Mucosa of descending colon (tissue), 3 donors: Measurements from ENCODE around the gene ASB7. TPM values are rescaled to one million over a fixed set of nuclear protein-coding genes. Genes with fewer than 3 reads are reported as not detected.

Experiments used
- ATAC-seq: fragments of 200-7000 bp; cut with Tn5 transposase; one replicate; pipeline ENCODE4 v1.9.1; 2020; ENCODE audit warnings: mild to moderate bottlenecking, moderate library complexity
- DNase-seq, 3 donors: peaks; one replicate each; pipeline ENCODE4 v3.0.0-alpha.2; 2020
- H3K36me3 ChIP-seq: fragments of 200-600 bp; one replicate; pipeline ENCODE4 v1.8.0; 2021; ENCODE audit warnings: low read depth, mild to moderate bottlenecking
- H3K4me1 ChIP-seq: fragments of 200-600 bp; one replicate; pipeline ENCODE4 v1.8.0; 2021; ENCODE audit warnings: low read depth, mild to moderate bottlenecking
- H3K4me3 ChIP-seq: fragments of 200-600 bp; one replicate; pipeline ENCODE4 v1.8.0; 2021; ENCODE audit warnings: mild to moderate bottlenecking
- H3K9me3 ChIP-seq: fragments of 200-600 bp; one replicate; pipeline ENCODE4 v1.8.0; 2021; ENCODE audit warnings: mild to moderate bottlenecking
- CTCF ChIP-seq: fragments of 200-600 bp; IDR thresholded peaks from one replicate; pipeline ENCODE4 v1.8.0; 2022; ENCODE audit warnings: antibody characterized with exemption, mild to moderate bottlenecking
- intact Hi-C, 2 donors: fragments of 100-400 bp; cut with DNase I in 1 of 2; cut with micrococcal nuclease in 1 of 2; formaldehyde crosslinking; loops; one replicate each; pipeline versions ENCODE4 v1.11.0 to v1.11.1; 2022; cut with DNase I, micrococcal nuclease
- total RNA-seq, 3 donors: library from RNA; stranded (reverse); fragmentation: NEBNext Ultra II Directional in 2 of 3; extraction: Animal tissue kit (Norgen Biotek cat#: 25700) in 2 of 3; gene quantifications; one replicate each; pipeline versions ENCODE4 v1.2.1 to v1.2.4, GENCODE V29; 2021 to 2023
- donor health status: DM: no; HTN: no; CAD: no; lungs with moderate emphysema.
- donor health status: DM: no; HTN: no; CAD: no.
- donor health status: DM: no; HTN: yes; CAD: no.

Gene ASB7
- total RNA-seq, 3 donors from 2014 or later: 20.1 to 23.5 (median 22.2) TPM

GRCh38 chr15:100598655-100599054, 3.7 kb upstream of the ASB7 start:
- intact Hi-C loops: no loop called here
- TF ChIP-seq CTCF: no peak
- H3K36me3 ChIP-seq: no peaks in the 10 kb centered on the region
- DNase-seq (no peak), ATAC-seq (no peak)
- no peaks in the 10 kb centered on the region for H3K9me3 ChIP-seq
- H3K4me1 ChIP-seq: peaks cover 13% of the 10 kb centered on the region
- no peak overlapping the region for H3K4me3 ChIP-seq

GRCh38 chr15:100601163-100601562, 1.2 kb upstream of the ASB7 start:
- Histone ChIP-seq H3K4me1 (peaks cover 17% of the 10 kb centered on the region), H3K4me3 (peak overlapping the region; percentile 66), H3K36me3 (no peaks in the 10 kb centered on the region), H3K9me3 (no peaks in the 10 kb centered on the region)
- DNase-seq (peak in 2 of 3 donors; percentile 27), ATAC-seq (no peak)
- no peak for TF ChIP-seq CTCF
- intact Hi-C loops: no loop called here

GRCh38 chr15:100601617-100602063, 749 bp upstream of the ASB7 start:
- H3K36me3 ChIP-seq: no peaks in the 10 kb centered on the region
- H3K9me3 ChIP-seq: no peaks in the 10 kb centered on the region
- ATAC-seq (peak; percentile 3), DNase-seq (no peak)
- intact Hi-C loops: no loop called here
- peaks cover 17% of the 10 kb centered on the region for H3K4me1 ChIP-seq
- peak overlapping the region; percentile 66 for H3K4me3 ChIP-seq
- no peak for TF ChIP-seq CTCF

GRCh38 chr15:100602823-100603393, 519 bp downstream of the ASB7 start:
- Histone ChIP-seq H3K36me3 (no peaks in the 10 kb centered on the region), H3K4me1 (peaks cover 17% of the 10 kb centered on the region), H3K4me3 (peak overlapping the region; percentile 66), H3K9me3 (no peaks in the 10 kb centered on the region)
- DNase-seq (peak in 2 of 3 donors; percentile 32 to 33), ATAC-seq (peak; percentile 35)
- no peak for TF ChIP-seq CTCF
- intact Hi-C loops: no loop called here

- Histone ChIP-seq H3K4me3 (no peak overlapping the region), H3K4me1 (peaks cover 37% of the 10 kb centered on the region), H3K9me3 (no peaks in the 10 kb centered on the region), H3K36me3 (no peaks in the 10 kb centered on the region)
- TF ChIP-seq CTCF: no peak
- intact Hi-C loops: no loop called here
- DNase-seq (no peak), ATAC-seq (no peak)
These were observed 10.2 kb downstream of the ASB7 start for GRCh38 chr15:100612539-100612938.

- no peak overlapping the region for H3K4me3 ChIP-seq
- peaks cover 37% of the 10 kb centered on the region for H3K4me1 ChIP-seq
- TF ChIP-seq CTCF: no peak
- no peak for ATAC-seq
- no peaks in the 10 kb centered on the region for H3K9me3 ChIP-seq
- intact Hi-C loops: no loop called here
- no peaks in the 10 kb centered on the region for H3K36me3 ChIP-seq
- no peak for DNase-seq
These were observed 10.8 kb downstream of the ASB7 start for GRCh38 chr15:100613208-100613607.
